ENCODE results near the gene LHX6.

Gene LHX6

GRCh38 chr9:122228568-122229484, at the start of gene LHX6:
LHX6 (minus strand) TSS chr9:122228957; CDS start chr9:122228740, 217 bp downstream.
- no peak for DNase-seq (ENCODE audit: low read depth in 2 of 2)

- DNase-seq (ENCODE audit: low read depth in 2 of 2), result no peak
Measured at GRCh38 chr9:122277285-122277897, 48.6 kb upstream of the LHX6 start.

GRCh38 chr9:122276096-122276495, 47.3 kb upstream of the LHX6 start:
- DNase-seq (ENCODE audit: low read depth in 2 of 2), result no peak

GRCh38 chr9:122274055-122274454, 45.3 kb upstream of the LHX6 start:
- DNase-seq (ENCODE audit: low read depth in 2 of 2), result no peak

- DNase-seq (ENCODE audit: low read depth in 2 of 2), result no peak
Measured at GRCh38 chr9:122268041-122268814, 39.5 kb upstream of the LHX6 start.

- DNase-seq (ENCODE audit: low read depth in 2 of 2), result no peak
Measured at GRCh38 chr9:122265149-122265915, 36.6 kb upstream of the LHX6 start.

GRCh38 chr9:122264360-122265148, 35.8 kb upstream of the LHX6 start, which contains the start of the genes MRRF and RBM18:
MRRF (plus strand) TSS chr9:122264882; CDS start chr9:122270892, 6,010 bp downstream.
RBM18 (minus strand) TSS chr9:122264840; CDS start chr9:122261492, 3,348 bp downstream.
- peak; percentile 72 to 83 for DNase-seq (ENCODE audit: low read depth in 2 of 2)

GRCh38 chr9:122263699-122264349, 35.1 kb upstream of the LHX6 start:
- no peak for DNase-seq (ENCODE audit: low read depth in 2 of 2)

GRCh38 chr9:122262073-122262472, 33.3 kb upstream of the LHX6 start:
- no peak for DNase-seq (ENCODE audit: low read depth in 2 of 2)

- DNase-seq (ENCODE audit: low read depth in 2 of 2), result no peak
Measured at GRCh38 chr9:122261469-122261881, 32.7 kb upstream of the LHX6 start.

GRCh38 chr9:122258886-122259415, 30.2 kb upstream of the LHX6 start:
- no peak for DNase-seq (ENCODE audit: low read depth in 2 of 2)

GRCh38 chr9:122256206-122256605, 27.4 kb upstream of the LHX6 start:
- no peak for DNase-seq (ENCODE audit: low read depth in 2 of 2)

- no peak for DNase-seq (ENCODE audit: low read depth in 2 of 2)
Measured at GRCh38 chr9:122254761-122255160, 26.0 kb upstream of the LHX6 start.

GRCh38 chr9:122252796-122253195, 24.0 kb upstream of the LHX6 start:
- DNase-seq (ENCODE audit: low read depth in 2 of 2), result no peak

GRCh38 chr9:122251351-122251750, 22.6 kb upstream of the LHX6 start:
- no peak for DNase-seq (ENCODE audit: low read depth in 2 of 2)

- DNase-seq (ENCODE audit: low read depth in 2 of 2), result no peak
Measured at GRCh38 chr9:122248448-122248865, 19.7 kb upstream of the LHX6 start.

- DNase-seq (ENCODE audit: low read depth in 2 of 2), result no peak
Measured at GRCh38 chr9:122246666-122247065, 17.9 kb upstream of the LHX6 start.

- DNase-seq (ENCODE audit: low read depth in 2 of 2), result no peak
Measured at GRCh38 chr9:122244349-122244748, 15.6 kb upstream of the LHX6 start.

GRCh38 chr9:122239722-122240121, 11.0 kb upstream of the LHX6 start:
- DNase-seq (ENCODE audit: low read depth in 2 of 2), result no peak

GRCh38 chr9:122236681-122237080, 7.9 kb upstream of the LHX6 start:
- DNase-seq (ENCODE audit: low read depth in 2 of 2), result no peak
